ENCODE results near the gene SOBP.

DNA sequence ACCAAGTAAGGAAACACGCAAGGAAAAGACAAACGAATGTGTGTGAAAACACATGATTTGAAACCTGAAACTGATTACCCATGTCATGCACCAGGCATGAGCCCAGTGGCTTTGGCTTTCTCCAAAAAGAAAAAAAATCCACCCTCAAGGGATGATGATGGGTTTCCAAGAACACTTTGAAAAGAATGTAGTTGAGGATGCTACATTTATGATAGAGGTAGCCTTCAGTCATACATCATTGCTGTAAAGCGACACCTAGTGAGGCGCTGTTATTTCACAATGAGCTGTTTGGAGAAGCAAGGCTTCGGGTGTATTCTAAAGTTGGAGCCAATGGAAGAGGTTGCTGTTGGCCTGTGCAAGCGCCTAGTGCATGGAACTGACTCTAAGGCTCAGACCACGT lies 209.3 kb downstream of the SOBP start:
- TF ChIP-seq, protein P1, sequence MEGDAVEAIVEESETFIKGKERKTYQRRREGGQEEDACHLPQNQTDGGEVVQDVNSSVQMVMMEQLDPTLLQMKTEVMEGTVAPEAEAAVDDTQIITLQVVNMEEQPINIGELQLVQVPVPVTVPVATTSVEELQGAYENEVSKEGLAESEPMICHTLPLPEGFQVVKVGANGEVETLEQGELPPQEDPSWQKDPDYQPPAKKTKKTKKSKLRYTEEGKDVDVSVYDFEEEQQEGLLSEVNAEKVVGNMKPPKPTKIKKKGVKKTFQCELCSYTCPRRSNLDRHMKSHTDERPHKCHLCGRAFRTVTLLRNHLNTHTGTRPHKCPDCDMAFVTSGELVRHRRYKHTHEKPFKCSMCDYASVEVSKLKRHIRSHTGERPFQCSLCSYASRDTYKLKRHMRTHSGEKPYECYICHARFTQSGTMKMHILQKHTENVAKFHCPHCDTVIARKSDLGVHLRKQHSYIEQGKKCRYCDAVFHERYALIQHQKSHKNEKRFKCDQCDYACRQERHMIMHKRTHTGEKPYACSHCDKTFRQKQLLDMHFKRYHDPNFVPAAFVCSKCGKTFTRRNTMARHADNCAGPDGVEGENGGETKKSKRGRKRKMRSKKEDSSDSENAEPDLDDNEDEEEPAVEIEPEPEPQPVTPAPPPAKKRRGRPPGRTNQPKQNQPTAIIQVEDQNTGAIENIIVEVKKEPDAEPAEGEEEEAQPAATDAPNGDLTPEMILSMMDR (IDR thresholded peaks at IDR 0.05): no peak
- TF ChIP-seq POLR2A (IDR thresholded peaks at IDR 0.05) (no peak), EP300 (IDR thresholded peaks at IDR 0.05) (no peak), POLR2AphosphoS5 (IDR thresholded peaks at IDR 0.05) (no peak)
